ENCODE data around the gene AFAP1.

The AFAP1 gene

GRCh38 chr4:7780751-7781348 lies 158.8 kb downstream of the AFAP1 start:
- no peak for DNase-seq

GRCh38 chr4:7779432-7779768 lies 160.3 kb downstream of the AFAP1 start:
- DNase-seq: no peak

GRCh38 chr4:7778510-7779431 lies 160.9 kb downstream of the AFAP1 start:
- DNase-seq: no peak

GRCh38 chr4:7777871-7778509 lies 161.7 kb downstream of the AFAP1 start:
- DNase-seq: no peak

GRCh38 chr4:7777017-7777710 lies 162.5 kb downstream of the AFAP1 start:
- no peak for DNase-seq

GRCh38 chr4:7775396-7775795 lies 164.3 kb downstream of the AFAP1 start:
- no peak for DNase-seq

- no peak for DNase-seq
These were observed 165.1 kb downstream of the AFAP1 start for GRCh38 chr4:7774301-7775294.

GRCh38 chr4:7773401-7774180 lies 166.1 kb downstream of the AFAP1 start:
- DNase-seq: no peak

- DNase-seq: no peak
These were observed 166.8 kb downstream of the AFAP1 start for GRCh38 chr4:7772711-7773385.

- no peak for DNase-seq
These were observed 167.8 kb downstream of the AFAP1 start for GRCh38 chr4:7771541-7772507.

- no peak for DNase-seq
These were observed 168.6 kb downstream of the AFAP1 start for GRCh38 chr4:7771056-7771455.

GRCh38 chr4:7770224-7771050 lies 169.2 kb downstream of the AFAP1 start:
- DNase-seq: peak; percentile 25

GRCh38 chr4:7769396-7770223 lies 170.1 kb downstream of the AFAP1 start:
- DNase-seq: no peak

- DNase-seq: no peak
These were observed 170.9 kb downstream of the AFAP1 start for GRCh38 chr4:7768736-7769135.

GRCh38 chr4:7767966-7768365 lies 171.7 kb downstream of the AFAP1 start:
- no peak for DNase-seq

GRCh38 chr4:7767526-7767925 lies 172.1 kb downstream of the AFAP1 start:
- DNase-seq: no peak

GRCh38 chr4:7766661-7767345 lies 172.9 kb downstream of the AFAP1 start:
- DNase-seq: no peak

Measured in activated CD4-positive, alpha-beta T cell treated with anti-CD3 and anti-CD28 coated beads, Interleukin-2, amount 50 U/mL, for 16 hours (primary cell).